Measurements from ENCODE around the gene DIMT1. TPM values are rescaled to one million over a fixed set of nuclear protein-coding genes. Genes with fewer than 3 reads are reported as not detected.

Gene DIMT1
- total RNA-seq, 1 donor from 2014 or later: 50.6 TPM

DNA sequence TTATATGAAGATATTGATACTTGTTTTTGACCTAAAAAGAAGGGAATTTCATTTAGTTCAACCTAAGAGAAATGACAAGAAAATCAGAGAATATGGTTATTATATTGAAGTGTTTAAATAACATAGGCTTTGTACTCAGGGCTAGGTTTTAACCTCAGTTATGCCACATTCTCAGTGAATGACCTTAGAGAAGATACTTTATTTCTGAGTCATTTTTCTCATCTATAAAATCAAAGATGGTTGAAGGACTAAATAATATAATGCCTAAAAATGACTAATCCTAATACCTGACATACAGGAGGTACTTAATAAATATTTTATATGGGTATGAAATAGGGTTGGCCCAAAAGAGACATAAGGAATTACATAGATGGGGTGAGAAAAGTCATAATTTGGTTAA is 32.3 kb downstream of the DIMT1 start:
- DNase-seq (ENCODE audit: low read depth, low spot score): no peak

DNA sequence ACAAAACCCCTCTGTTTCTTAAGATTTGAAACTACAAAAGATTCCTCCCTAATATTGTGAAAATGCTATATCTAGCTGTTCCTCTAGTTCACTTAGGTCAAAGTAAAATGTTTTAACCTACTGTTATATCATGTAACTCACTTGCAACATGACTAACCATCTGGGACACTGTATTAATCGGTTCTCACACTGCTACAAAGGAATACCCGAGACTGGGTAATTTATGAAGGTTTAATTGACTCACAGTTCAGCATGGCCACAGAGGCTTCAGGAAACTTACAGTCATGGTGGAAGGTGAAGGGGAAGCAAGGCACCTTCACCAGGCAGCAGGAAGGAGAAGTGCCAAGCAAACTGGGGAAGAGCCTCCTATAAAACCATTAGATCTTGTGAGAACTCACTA is 34.7 kb downstream of the DIMT1 start:
- DNase-seq (ENCODE audit: low read depth, low spot score): no peak

DNA sequence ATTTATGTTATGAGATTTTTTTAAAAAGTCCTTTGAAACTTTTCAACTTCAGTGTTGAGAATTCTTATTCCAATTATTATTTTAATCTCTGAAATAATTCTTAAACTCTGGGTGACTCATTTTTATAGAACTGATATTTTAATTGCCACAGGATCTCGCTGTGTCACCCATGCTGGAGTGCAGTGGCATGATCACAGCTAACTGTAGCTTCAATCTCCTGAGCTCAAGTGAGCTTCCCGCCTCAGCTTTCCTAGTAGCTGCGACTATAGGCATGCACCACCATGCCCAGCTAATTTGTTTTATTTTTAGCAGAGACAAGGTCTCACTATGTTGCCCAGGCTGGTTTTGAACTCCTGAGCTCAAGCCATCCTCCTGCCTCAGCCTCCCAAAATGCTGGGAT is 41.0 kb downstream of the DIMT1 start:
- DNase-seq (ENCODE audit: low read depth, low spot score): no peak

DNA sequence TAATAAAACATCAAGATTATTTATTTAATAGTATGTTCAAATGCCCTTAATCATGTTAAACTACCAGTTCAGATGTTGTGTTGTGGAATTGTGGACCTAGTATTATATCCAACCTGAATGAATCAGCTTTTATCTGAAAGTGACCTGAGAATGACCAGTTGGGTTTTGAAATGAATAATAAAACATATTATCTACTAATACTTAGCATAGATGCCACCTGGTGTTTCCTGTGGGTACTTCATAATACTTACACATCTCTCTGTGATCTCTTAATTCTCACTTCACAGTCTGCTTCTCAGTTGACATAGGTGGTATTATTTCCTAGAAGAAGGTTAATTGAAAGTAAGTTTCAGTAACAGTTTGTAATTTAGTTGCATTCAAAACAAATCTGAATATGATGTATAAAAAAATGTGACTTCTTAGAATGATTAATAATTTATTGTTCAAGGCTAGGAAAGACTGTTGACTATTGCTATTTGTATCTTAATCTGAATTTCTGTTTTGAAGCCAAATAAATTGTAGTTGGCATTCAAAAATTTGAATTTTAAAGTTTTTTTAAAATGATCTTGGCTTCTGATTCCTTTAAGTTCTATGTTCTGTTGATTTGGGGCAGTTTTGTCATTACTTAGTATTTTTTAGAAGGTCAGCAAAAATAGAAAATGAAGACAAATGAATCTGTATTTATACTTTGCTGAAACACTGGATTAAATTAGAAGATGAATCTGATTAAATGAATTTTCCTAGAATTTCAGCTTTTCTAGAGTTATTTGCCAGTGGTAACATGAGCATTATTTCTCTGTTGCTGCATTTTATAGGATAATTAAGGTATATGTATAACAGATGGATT is 49.5 kb downstream of the DIMT1 start:
- peak; percentile 32 for DNase-seq (ENCODE audit: low read depth, low spot score)

DNA sequence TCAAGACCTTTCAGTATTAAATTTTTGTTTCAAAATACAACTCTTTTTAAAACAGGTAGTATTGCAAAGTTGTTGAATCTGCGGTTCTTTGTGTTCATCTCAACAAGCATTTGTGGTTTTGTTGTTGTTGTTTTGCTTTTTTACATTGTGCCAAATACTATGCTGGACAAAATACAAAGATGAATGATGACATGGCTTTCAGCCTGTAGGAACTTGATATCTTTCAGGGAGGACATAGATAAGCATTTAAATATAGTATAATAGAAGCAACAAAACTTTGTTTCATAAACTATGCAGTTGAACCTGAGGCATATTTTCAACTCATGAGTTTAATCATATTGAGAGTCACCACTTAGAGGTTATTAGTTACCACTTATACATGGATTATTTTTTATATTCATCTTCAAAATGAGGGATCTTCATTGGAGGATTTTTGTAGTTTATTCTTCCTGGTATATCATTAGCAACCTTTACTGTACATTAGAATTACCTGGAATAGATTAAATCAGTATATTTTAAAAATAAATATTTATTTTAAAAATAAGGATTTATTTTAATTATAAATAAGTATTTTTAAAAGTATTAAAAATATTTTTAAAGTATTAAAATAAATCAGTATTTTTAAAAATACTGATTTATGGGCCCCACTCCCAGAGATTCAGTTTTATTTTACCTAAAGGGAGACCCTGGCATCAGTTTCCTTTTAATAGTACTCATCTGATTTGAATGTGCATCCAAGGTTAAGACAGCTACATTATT is 54.8 kb downstream of the DIMT1 start:
- DNase-seq (ENCODE audit: low read depth, low spot score): no peak

DNA sequence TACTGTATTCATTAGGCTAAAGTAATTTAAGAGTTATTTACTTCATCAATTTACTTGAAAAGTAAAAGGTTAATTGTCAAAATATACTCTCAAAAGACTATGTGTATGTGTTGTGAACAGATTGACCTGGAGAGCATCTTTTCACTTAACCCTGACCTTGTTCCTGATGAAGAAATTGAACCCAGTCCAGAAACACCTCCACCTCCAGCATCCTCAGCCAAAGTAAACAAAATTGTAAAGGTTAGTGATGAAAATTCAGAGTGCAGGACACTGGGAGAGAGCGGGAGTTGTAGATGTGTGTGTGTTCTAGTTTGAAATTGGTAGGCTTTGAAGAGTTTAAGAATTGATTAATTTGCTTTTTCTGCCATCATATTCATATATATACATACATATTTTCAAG is 55.8 kb downstream of the DIMT1 start:
- DNase-seq (ENCODE audit: low read depth, low spot score): no peak

DNA sequence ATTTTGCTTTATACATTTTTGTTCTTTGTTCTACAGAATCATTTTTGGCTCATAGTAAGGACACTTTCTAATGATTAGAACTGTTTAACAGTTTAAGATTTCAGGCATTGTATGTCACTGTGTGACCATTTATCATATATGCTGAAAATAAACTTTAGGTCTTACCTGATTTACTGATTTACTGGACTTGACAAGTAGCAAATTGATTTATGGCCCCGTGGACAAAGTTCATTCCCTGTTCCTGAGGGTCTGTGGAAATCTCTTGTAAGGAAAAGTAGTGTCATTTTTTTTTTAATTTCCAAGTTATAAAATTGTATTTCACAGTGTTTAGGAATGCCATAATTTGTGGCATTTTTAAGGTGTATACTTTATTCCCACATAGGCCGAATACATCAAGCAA is 57.0 kb downstream of the DIMT1 start:
- DNase-seq (ENCODE audit: low read depth, low spot score): no peak

DNA sequence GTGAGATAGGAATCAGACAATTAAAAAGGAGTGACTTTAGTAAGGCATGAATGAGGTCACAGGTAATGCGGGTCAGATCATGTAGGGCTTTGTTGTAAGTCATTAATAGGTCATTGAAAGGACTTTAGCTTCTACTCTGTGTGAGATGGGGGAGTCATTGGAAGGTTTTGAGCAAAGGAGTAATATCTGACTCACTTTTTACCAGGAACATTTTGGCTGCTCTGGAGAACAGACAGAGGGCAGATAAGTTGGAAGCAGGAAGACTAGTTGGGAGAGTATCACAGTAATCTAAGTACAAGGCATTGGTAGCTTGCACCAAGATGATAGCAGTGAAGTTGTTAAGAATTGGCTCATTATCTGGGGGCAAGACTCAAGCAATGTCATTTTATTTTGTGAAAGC is 60.3 kb downstream of the DIMT1 start:
- no peak for DNase-seq (ENCODE audit: low read depth, low spot score)

DNA sequence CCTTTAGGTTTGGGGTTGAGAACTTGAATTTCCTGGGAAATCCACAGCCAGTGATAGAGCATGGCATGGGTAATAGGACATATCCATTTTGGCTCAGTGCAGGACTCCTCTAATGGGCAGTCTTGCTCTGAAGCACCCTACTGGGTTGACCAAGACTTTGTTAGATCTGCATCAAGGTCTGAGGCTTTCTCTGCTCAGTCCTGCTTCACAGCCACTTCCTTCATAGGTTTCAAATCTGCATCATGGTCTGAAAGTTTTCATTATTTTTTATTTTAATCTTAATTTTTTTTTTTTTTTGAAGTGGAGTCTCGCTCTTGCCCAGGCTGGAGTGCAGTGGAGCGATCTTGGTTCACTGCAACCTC is 61.2 kb downstream of the DIMT1 start:
- DNase-seq (ENCODE audit: low read depth, low spot score): no peak

DNA sequence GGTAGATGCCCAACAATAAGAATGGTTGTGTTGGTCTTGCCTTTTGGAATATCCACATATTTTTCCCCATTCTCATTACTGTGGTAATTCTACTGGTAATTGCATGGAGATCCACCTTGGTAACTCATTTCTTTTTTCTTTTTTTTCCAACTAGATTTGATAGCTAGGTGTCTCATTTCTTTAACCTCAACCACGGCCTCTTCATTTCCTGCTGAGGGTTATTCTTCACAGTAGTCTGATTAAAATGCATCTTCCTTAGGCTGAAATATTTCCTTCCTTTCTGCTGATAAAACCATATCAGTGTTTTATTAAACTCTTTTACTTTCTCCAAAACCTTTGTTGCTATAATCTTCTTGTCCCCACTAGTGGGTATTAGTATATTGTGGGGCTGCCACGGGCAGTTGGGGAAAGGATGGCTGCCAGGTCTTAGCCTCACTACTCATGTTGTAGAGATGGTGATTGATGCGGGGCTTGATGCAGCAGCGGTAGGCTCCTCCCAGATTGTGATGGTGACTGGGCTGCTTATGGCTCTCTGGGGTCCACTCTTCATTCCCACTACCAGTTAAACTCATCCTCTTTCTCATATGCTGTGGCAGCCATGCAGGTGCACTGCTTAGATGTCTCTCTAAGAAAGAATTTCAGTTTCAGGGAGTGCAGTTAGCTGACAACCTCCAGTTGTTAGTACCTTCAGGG is 61.8 kb downstream of the DIMT1 start:
- no peak for DNase-seq (ENCODE audit: low read depth, low spot score)

DNA sequence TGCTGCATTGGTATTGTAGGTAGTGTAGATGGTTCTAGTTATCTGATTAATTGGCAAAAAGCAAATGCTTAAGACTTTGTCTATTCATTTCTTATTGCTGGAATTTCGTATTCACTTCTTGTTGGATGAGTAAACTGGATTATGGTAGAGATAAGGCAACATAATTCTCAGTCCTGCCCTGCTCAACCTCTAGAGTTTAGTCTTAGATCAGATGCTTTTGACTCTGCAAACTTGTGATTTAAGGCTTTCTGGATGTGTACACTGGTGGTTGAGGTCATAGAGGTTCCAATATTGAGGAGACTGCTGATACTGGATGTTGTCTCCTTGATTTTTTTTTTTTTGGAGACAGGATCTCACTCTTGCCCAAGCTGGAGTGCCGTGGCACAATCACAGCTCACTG is 62.7 kb downstream of the DIMT1 start:
- DNase-seq (ENCODE audit: low read depth, low spot score): no peak

DNA sequence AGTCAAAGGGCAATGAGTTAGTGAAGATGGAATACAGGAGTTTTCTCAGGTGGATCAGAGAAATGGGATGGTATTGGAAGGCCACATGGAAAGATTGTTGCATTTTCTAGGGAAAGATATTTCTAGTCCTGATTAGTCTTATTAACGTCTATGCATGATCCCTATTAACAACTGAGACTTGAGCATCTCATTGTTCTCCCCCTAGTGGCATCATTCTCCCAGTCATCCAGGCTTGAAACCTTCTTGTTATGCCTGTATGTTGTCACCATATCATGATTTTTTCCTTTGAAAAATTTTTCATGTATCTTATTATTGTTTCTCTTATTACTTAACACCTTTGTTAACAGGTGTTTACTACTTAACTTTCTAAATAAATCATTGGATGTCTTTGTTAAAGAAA is 63.3 kb downstream of the DIMT1 start:
- no peak for DNase-seq (ENCODE audit: low read depth, low spot score)

Other genes with a start within 250 kb of the DIMT1 start
- 72.1 and 82.8 TPM in 2 replicates for gene KIF2A, start 97.7 kb downstream of the DIMT1 start, total RNA-seq
- 79.0 and 121 TPM in 2 replicates for gene IPO11, start 8.9 kb upstream of the DIMT1 start, total RNA-seq
- gene LRRC70, start 174.9 kb upstream of the DIMT1 start, total RNA-seq: 22.2 and 37.8 TPM in 2 replicates

Measured in pulmonary artery endothelial cell (primary cell).